Activated naive CD4-positive, alpha-beta T cell treated with anti-CD3 and anti-CD28 coated beads, Interleukin-2, amount 50 U/mL, for 72 hours (primary cell): Measurements from ENCODE around the gene IFT43. TPM values are rescaled to one million over a fixed set of nuclear protein-coding genes. Genes with fewer than 3 reads are reported as not detected.

Source experiments
- ATAC-seq, 2 donors: fragments of 150-1000 bp; cut with Tn5 transposase; 2 replicates each; pipeline ENCODE4 v1.10.0; 2021; ENCODE audit warnings: mild to moderate bottlenecking in 2 of 2, moderate library complexity in 2 of 2
- DNase-seq, 2 donors: peaks; one replicate each; pipeline ENCODE4 v3.0.0; 2021 to 2022; ENCODE audit warnings: low spot score in 2 of 2
- H3K27ac Mint-ChIP-seq, 2 donors: one replicate each; pipeline ENCODE4 v1.8.0; 2022; ENCODE audit warnings: mild to moderate bottlenecking in 2 of 2, mixed read lengths in 2 of 2
- H3K36me3 Mint-ChIP-seq, 2 donors: one replicate each; pipeline ENCODE4 v1.8.0; 2022; ENCODE audit warnings: mixed read lengths in 2 of 2
- H3K9me3 Mint-ChIP-seq, 2 donors: one replicate each; pipeline ENCODE4 v1.8.0; 2022; ENCODE audit warnings: mixed read lengths in 2 of 2
- total RNA-seq, 2 donors: library from RNA; stranded (reverse); gene quantifications; one replicate each; pipeline ENCODE4 v1.2.3, GENCODE V29; 2022

Gene IFT43
- total RNA-seq, 2 donors from 2014 or later, result 6.3 to 9.7 TPM

DNA sequence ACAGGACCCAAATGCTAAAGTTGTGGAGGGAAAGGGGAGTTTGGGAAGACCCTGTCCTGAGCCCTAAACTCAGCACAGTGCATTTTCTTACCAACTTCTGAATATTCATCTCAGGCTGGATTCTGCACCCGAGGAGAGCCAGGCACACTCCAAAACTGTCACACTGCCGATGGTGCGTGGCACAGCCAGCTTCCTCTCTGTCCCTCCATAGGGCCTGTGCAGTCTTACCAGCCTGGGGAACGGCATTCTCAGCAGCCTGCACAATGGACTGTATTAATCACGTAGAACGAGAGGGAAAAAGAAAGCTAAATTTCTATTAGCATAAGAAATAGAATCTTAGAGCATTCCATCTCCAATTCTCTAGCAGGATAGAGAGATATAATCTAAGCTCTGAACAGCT lies 94.9 kb downstream of the IFT43 start:
- DNase-seq (no peak), ATAC-seq (no peak)
- no peaks in the 10 kb centered on the region for H3K36me3 Mint-ChIP-seq
- no peak overlapping the region for H3K27ac Mint-ChIP-seq
- H3K9me3 Mint-ChIP-seq, result no peaks in the 10 kb centered on the region

DNA sequence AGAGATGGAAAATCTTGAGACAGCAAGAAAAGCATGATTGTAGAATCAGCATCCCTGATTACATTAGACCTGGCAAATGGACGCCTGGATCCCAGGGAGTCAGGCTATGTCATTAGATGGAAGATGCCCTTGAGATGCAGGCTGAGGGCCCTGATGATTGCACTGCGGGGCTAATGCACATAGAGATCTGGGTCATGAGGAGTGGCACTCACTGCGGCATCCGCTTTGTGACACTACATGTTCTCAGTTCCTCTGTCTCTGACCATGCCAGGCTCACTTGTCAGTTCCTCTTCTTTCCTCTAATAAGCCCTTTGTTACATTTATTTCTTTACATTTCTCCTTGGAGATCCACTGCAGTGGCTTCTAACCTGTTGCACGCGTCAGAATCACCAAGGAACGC lies 96.1 kb downstream of the IFT43 start:
- H3K36me3 Mint-ChIP-seq, result no peaks in the 10 kb centered on the region
- H3K9me3 Mint-ChIP-seq, result no peaks in the 10 kb centered on the region
- H3K27ac Mint-ChIP-seq, result no peak overlapping the region
- no peak for ATAC-seq
- DNase-seq, result no peak

GRCh38 chr14:76083796-76084765 lies 98.5 kb downstream of the IFT43 start:
- no peaks in the 10 kb centered on the region for H3K9me3 Mint-ChIP-seq
- DNase-seq (no peak), ATAC-seq (no peak)
- no peak overlapping the region for H3K27ac Mint-ChIP-seq
- H3K36me3 Mint-ChIP-seq, result no peaks in the 10 kb centered on the region

DNA sequence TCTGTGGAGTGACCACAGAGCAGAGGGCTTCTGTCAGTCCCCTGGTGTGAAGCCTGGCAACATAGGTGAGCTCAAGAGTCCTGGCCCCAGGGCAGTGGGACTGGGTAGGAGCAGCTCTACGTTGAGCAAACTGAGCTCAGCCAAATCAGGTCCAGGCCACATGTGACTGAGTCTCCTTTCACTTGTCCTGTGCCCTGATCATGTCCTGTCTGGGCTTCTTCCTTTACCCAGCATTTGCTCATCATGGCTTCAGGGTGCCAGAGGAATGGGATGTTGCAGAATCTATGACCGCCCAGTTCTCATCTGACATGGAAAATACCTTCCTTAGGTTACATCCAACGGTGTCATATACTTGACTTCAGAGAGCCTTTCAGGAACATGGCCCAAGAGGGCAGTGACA lies 99.8 kb downstream of the IFT43 start:
- Mint-ChIP-seq H3K9me3 (no peaks in the 10 kb centered on the region), H3K36me3 (no peaks in the 10 kb centered on the region), H3K27ac (no peak overlapping the region)
- no peak for ATAC-seq
- no peak for DNase-seq

DNA sequence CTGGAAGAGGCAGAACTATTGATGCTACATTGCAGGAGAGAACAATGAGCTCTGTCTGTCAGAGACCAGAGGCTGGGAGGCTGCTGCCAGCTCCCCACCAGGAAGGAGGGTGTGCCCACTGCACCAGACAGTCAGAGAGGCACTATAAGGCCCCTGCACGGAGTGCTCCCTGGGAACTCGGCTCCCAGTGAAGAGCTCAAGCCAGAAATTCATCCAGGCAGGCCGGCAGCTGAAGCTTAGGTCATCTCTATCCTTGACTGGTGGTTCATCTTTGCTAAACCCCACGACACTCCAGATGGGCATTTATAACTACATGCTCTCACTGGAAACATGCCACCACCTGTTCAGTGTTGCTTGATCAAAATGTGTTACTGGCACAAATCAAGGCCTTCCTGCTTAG lies 101.1 kb downstream of the IFT43 start:
- Mint-ChIP-seq H3K36me3 (no peaks in the 10 kb centered on the region), H3K27ac (no peak overlapping the region), H3K9me3 (no peaks in the 10 kb centered on the region)
- ATAC-seq, result no peak
- DNase-seq, result no peak

GRCh38 chr14:76088326-76088725 lies 102.8 kb downstream of the IFT43 start:
- H3K36me3 Mint-ChIP-seq, result no peaks in the 10 kb centered on the region
- no peak for DNase-seq
- no peak for ATAC-seq
- H3K9me3 Mint-ChIP-seq, result no peaks in the 10 kb centered on the region
- peak overlapping the region in 1 of 2 donors; percentile 59 for H3K27ac Mint-ChIP-seq

DNA sequence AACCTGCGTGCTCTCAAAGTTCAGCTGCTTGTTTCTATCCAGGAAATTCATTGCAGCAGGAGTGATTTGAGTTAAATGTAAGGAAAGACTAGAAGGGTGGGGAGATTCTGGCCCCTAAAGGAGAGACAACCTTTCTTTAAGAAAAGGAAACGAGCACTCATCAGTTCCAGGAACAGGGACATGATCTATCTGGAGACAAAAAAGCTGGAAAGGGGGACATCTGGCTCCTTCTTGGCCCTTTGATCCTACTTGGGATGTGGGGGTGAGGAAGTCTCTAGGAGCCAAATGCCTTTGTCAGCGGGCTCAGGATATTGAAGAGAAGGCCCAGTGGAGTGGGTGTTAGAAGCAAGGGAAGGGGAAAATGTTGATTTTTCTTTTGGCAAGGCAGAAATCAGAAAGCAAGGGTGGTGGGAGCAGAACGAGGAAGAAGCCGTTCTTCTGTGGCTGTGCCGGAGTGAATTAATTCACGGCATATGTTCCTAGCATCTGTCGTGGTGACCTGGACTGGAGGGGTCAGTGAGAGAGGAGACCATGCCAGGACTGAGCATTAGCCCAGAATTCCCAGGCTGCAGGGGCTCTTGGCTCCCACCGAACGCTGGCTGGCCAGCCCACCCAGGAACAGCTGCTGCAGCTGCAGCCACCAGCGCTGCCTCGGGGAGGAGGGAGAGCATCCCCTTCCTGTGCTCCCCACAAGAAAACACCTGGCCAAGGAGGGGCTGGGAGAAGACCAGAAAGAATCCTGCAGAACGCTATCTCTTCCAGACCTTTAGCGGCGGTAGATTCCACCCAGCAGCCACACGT lies 103.4 kb downstream of the IFT43 start:
- no peak for DNase-seq
- Mint-ChIP-seq H3K9me3 (no peaks in the 10 kb centered on the region), H3K27ac (no peak overlapping the region), H3K36me3 (no peaks in the 10 kb centered on the region)
- ATAC-seq, result no peak

DNA sequence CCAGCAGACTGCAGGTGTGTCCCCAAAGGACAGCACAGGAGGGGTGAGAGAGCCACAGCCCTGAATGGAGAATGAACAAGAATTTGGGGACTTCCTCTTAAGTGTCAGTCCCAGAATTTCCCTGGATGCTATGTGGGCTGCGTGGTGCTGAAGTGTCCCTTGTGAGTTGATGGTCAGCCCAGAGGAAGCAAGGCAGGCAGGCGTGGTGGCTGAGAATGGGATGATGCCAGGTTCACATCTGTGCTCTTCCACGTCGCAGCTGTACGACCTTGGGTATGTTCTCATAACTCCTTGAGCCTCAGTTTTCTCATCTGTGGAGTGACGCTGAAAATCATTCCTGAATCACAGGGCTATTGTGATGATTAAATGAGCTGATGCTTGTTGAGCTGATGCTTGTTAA lies 104.0 kb downstream of the IFT43 start:
- no peak for ATAC-seq
- no peaks in the 10 kb centered on the region for H3K9me3 Mint-ChIP-seq
- no peak overlapping the region for H3K27ac Mint-ChIP-seq
- no peaks in the 10 kb centered on the region for H3K36me3 Mint-ChIP-seq
- no peak for DNase-seq

DNA sequence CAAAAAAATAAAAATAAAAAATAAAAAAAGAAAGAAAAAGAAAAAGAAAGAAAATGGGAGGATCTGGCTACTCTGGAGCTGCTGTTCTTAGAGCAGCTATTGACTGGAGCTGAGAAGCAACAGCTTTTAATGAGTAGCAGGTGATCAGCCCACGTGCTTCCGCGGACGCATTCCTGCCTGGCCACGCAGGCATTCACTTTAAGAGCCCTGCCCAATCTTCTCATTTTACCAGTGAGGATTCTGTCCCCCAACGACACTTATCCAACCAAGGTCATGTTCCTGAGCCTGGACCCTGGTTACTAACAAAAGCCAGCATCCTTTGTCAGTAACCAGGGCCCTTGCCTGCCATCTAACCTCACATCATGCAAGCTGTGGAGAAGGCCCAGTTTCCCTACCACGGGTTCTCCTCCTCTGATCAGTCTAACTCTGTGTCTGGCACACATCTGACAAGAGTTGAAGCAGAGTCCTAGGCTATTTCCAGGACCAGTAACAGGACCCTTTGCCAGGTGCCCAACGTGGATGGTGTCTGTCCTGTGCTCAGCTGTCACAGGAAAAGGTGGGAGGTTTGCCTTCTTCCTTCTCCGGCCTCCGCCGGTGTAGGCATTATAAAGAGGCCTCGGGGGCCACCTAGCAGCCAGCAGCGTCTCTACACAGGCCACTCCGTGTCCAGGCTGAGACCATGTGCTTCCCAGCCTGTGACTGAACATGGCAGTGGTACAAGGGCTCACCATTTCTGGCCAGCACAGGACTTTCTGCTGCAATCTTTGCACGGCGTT lies 105.2 kb downstream of the IFT43 start:
- no peak for DNase-seq
- H3K36me3 Mint-ChIP-seq, result no peaks in the 10 kb centered on the region
- no peak for ATAC-seq
- no peaks in the 10 kb centered on the region for H3K9me3 Mint-ChIP-seq
- H3K27ac Mint-ChIP-seq, result no peak overlapping the region

- ATAC-seq, result no peak
- no peak for DNase-seq
- H3K9me3 Mint-ChIP-seq, result no peaks in the 10 kb centered on the region
- no peak overlapping the region for H3K27ac Mint-ChIP-seq
- no peaks in the 10 kb centered on the region for H3K36me3 Mint-ChIP-seq
Observed at GRCh38 chr14:76093077-76093476, 107.5 kb downstream of the IFT43 start.

- Mint-ChIP-seq H3K27ac (no peak overlapping the region), H3K9me3 (no peaks in the 10 kb centered on the region), H3K36me3 (no peaks in the 10 kb centered on the region)
- no peak for ATAC-seq
- DNase-seq, result no peak
Observed at GRCh38 chr14:76096257-76096656, 110.7 kb downstream of the IFT43 start.

DNA sequence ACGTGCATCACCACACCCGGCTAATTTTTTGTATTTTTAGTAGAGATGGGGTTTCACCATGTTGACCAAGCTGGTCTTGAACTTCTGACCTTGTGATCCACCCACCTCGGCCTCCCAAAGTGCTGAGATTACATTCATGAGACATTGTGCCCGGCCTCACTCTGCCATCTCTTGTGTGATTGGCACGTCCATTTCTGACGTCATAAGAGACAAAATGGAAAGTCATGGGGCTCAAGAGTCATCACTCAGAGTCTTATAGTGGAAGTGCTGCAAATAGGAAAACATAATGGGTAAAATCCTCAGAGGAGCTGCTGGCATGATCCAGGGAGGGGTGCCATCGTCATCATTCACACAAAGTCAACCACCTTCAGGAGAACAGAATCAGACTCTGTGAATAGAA lies 112.0 kb downstream of the IFT43 start:
- ATAC-seq (no peak), DNase-seq (no peak)
- H3K9me3 Mint-ChIP-seq, result no peaks in the 10 kb centered on the region
- H3K27ac Mint-ChIP-seq, result no peak overlapping the region
- H3K36me3 Mint-ChIP-seq, result no peaks in the 10 kb centered on the region

DNA sequence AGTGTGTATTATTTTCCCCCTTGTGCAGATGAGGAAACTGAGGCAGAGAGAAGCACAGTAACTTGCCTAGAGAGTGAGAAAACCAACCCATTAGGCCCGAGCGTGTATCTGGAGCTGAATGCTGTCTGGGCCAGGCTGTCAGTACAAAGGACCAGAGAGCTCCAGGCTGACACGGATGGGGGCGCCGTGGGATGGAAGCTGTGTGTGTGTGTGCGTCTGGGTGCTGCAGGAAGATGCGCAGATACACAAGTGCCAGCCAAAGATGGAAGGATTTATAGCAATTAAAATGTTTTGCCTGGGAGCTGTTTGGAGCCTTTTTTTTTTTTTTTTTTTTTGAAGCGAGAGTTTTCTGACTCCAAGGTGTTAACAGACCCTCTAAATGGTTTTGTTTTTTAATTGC lies 112.5 kb downstream of the IFT43 start:
- H3K27ac Mint-ChIP-seq, result no peak overlapping the region
- ATAC-seq (no peak), DNase-seq (no peak)
- H3K36me3 Mint-ChIP-seq, result no peaks in the 10 kb centered on the region
- H3K9me3 Mint-ChIP-seq, result no peaks in the 10 kb centered on the region

GRCh38 chr14:76098916-76099675 lies 113.5 kb downstream of the IFT43 start:
- ATAC-seq, result no peak
- H3K9me3 Mint-ChIP-seq, result no peaks in the 10 kb centered on the region
- H3K36me3 Mint-ChIP-seq, result no peaks in the 10 kb centered on the region

DNA sequence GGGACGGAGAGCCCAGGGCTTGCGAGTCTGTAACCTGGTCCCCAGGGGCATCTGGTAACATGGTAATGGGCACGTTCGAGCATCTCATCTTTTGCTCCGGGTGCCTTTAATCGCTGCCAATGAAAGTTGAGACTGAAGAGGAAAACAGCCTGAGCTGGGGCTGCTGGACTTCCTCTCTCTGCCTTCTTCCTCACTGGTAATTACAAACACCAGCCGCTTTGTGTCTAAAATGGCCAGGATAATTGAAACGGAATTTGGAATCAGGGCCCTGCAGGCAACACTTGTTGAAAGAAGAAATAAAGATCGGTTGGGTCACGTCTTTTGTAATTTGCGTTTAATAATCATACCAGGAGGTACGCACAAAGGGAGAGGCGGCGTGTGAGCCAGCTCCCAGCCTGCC lies 114.7 kb downstream of the IFT43 start:
- H3K27ac Mint-ChIP-seq, result no peak overlapping the region
- DNase-seq (no peak), ATAC-seq (no peak)
- H3K36me3 Mint-ChIP-seq, result no peaks in the 10 kb centered on the region
- no peaks in the 10 kb centered on the region for H3K9me3 Mint-ChIP-seq

More at GRCh38 chr14:76098916-76099675, 113.5 kb downstream of the IFT43 start:
- H3K27ac Mint-ChIP-seq, result no peak overlapping the region
- no peak for DNase-seq
